SJCRH30 (cell line): ENCODE measurements around the gene SPOCK2. TPM values are rescaled to one million over a fixed set of nuclear protein-coding genes. Genes with fewer than 3 reads are reported as not detected.
"Not testable (repeated sequence)": the region's sequence is repeated elsewhere in the genome, so short reads cannot be mapped to it uniquely, and the experiment has no call there.

Experiments used
- DNase-seq, 2 experiments: peaks; one replicate each; pipeline ENCODE4 v3.0.0-alpha.2; 2015 to 2020
- H3K27ac ChIP-seq: fragments of 250-450 bp; sonication (Bioruptor Pico); 2 replicates; pipeline ENCODE4 v1.5.1; 2020; ENCODE audit warnings: mild to moderate bottlenecking, moderate library complexity
- H3K27me3 ChIP-seq: fragments of 250-450 bp; sonication (Bioruptor Pico); 2 replicates; pipeline ENCODE4 v1.5.1; 2020; ENCODE audit warnings: mild to moderate bottlenecking, moderate library complexity
- H3K36me3 ChIP-seq: fragments of 250-450 bp; sonication (Bioruptor Pico); 2 replicates; pipeline ENCODE4 v1.5.1; 2020; ENCODE audit warnings: mild to moderate bottlenecking, moderate library complexity
- H3K4me1 ChIP-seq: fragments of 250-450 bp; sonication (Bioruptor Pico); 2 replicates; pipeline ENCODE4 v1.5.1; 2020; ENCODE audit warnings: mild to moderate bottlenecking, moderate library complexity
- H3K4me3 ChIP-seq: fragments of 250-450 bp; sonication (Bioruptor Pico); 2 replicates; pipeline ENCODE4 v1.5.1; 2020; ENCODE audit warnings: mild to moderate bottlenecking, moderate library complexity
- H3K9me3 ChIP-seq: fragments of 250-450 bp; sonication (Bioruptor Pico); replicated peaks from 2 replicates; pipeline ENCODE4 v1.5.1; 2020; ENCODE audit warnings: mild to moderate bottlenecking, moderate library complexity
- total RNA-seq: library from RNA; depleted of rRNA; stranded (reverse); fragments of >200 nt; shearing (Covaris generic); gene quantifications from 2 replicates; pipeline ENCODE4 v1.2.3, GENCODE V29; 2014; rRNA removed

SPOCK2 gene, protein sequence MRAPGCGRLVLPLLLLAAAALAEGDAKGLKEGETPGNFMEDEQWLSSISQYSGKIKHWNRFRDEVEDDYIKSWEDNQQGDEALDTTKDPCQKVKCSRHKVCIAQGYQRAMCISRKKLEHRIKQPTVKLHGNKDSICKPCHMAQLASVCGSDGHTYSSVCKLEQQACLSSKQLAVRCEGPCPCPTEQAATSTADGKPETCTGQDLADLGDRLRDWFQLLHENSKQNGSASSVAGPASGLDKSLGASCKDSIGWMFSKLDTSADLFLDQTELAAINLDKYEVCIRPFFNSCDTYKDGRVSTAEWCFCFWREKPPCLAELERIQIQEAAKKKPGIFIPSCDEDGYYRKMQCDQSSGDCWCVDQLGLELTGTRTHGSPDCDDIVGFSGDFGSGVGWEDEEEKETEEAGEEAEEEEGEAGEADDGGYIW
- 14.3 and 15.5 TPM in 2 replicates for total RNA-seq

DNA sequence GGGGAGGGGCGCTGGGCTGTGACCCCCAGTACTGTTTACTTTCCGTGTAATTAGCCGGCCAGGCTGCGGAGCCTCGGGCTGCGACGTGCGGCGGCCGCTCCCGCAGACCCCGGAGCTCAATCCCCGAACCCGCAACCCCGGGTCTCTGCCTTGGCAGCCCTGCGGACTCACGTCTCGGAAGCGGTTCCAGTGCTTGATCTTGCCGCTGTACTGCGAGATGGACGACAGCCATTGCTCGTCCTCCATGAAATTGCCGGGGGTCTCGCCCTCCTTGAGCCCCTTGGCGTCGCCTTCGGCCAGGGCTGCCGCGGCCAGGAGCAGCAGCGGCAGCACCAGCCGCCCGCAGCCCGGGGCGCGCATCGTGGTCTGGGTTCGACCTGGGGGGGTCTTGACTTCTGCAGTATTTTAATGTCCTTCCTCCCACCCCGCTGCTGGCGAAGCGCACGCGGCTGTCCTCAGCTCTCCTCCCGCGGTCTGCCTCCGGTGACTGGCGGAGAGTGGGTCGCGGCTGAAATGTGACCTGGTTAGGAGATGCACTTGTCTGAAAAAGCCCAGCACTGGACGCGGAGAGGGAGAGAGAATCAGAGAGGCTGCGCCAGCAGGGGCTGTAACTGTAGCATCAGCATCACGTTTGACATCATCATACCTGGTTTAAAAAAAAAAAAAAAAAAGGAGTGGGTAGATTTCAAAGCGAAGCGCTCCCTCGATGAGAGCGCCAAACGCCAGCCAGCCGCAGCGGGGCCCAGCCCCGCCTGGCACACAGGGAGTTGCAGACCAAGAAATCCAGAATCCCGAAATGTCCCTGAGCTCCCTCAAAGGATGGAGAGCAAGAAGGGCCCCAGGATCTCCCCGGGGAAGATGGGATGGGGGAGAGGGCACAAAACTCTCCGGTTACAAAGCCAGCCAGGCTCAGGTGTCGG lies at the start of gene SPOCK2:
TSS of gene SPOCK2 (minus strand) at position 583 of the 920 bp plus-strand sequence. CDS start at position 360, 223 bp downstream.
- Histone ChIP-seq H3K4me1 (0 out of 2 replicates have a peak, but pooled peaks cover 3% of the 10 kb centered on the region), H3K27me3 (no peaks in the 10 kb centered on the region), H3K27ac (peak within 1 kb of the TSS; percentile 70), H3K36me3 (no peaks in the 10 kb centered on the region), H3K9me3 (no peaks in the 10 kb centered on the region), H3K4me3 (peak within 1 kb of the TSS; percentile 59)
- peak in 1 of 2 experiments; percentile 45 for DNase-seq

GRCh38 chr10:72137583-72137982 lies 49.2 kb upstream of the SPOCK2 start:
- Histone ChIP-seq H3K27me3 (no peaks in the 10 kb centered on the region), H3K27ac (no peak overlapping the region), H3K4me1 (no peaks in the 10 kb centered on the region), H3K36me3 (no peaks in the 10 kb centered on the region; the same call in 1 of the 2 replicates), H3K4me3 (no peak overlapping the region), H3K9me3 (no peaks in the 10 kb centered on the region)
- DNase-seq = no peak

GRCh38 chr10:72136225-72136624 lies 47.9 kb upstream of the SPOCK2 start:
- not testable (repeated sequence) for H3K4me3 ChIP-seq, H3K27ac ChIP-seq, H3K9me3 ChIP-seq, H3K27me3 ChIP-seq, H3K36me3 ChIP-seq, DNase-seq, H3K4me1 ChIP-seq

DNA sequence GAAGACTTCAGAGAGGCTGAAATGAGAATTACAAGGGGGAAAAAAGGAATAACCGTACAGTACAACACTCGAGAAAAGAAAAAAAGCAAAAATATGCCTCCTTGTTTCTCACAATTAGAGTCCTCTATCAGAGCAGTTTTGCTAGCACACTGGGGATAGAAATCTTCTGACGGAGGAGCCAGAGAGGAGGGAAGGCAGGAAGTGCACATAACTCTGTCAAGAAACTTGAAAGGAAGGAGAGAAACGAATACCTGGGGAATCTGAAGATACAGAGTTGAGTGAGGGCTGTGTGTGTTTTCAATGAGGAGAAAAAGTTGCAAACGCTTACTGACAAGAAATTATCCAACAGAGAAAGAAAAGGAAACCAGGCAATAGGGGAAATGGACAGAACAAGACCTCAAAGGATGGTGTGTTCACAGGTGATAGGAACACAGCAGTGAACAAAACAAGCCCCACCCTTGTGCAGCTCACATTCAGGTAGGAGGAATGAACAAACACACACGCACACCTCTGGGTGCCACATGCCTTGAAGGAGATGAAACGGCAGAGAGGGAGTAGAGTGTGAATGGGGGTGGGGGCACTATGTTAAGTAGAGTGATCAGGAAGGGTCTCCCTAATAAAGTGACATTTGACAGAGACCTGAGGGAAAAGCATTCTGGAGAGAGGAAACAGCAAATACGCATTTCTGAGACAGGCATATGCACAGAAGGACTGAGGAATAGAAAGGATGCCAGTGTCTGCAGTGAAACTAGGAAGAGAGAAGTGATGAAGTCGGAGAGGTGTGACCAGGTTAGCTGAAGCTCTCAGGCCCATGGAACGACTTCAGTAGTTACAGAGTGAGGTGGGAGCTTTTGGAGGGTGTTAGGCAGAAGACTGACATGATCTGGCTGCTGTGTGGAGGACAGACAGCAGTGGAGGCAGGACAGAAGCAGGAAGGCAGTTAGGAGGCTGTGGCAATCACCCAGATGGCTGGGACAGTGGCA lies 46.7 kb upstream of the SPOCK2 start:
- Histone ChIP-seq H3K36me3 (no peaks in the 10 kb centered on the region; the same call in 1 of the 2 replicates), H3K4me3 (no peak overlapping the region), H3K4me1 (no peaks in the 10 kb centered on the region), H3K27me3 (no peaks in the 10 kb centered on the region), H3K27ac (no peak overlapping the region), H3K9me3 (no peaks in the 10 kb centered on the region)
- no peak for DNase-seq

GRCh38 chr10:72133517-72133916 lies 45.2 kb upstream of the SPOCK2 start:
- no peaks in the 10 kb centered on the region; the same call in 1 of the 2 replicates for H3K36me3 ChIP-seq
- no peaks in the 10 kb centered on the region for H3K27me3 ChIP-seq
- H3K4me3 ChIP-seq = no peak overlapping the region
- no peaks in the 10 kb centered on the region for H3K4me1 ChIP-seq
- H3K9me3 ChIP-seq = no peaks in the 10 kb centered on the region
- DNase-seq = peak in 1 of 2 experiments; percentile 33
- H3K27ac ChIP-seq = no peak overlapping the region

DNA sequence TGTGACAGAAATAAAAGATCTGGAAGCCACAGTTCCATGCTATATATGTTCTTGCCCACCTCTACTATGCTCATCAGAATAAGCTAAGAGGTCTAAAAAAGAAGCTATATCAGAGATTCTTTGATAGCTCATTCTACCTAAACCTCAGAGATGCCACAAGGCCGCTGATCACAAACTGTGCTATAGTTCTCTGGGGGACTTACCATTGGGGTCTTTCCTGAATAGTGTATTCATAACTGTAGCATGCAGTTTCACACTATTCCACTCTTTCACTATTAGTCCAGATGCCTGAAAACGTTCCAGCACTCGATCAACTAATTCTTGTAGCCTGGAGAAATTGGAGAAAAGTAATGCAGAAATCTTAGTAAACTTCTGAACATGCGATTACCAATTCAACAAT lies 44.5 kb upstream of the SPOCK2 start:
- H3K27me3 ChIP-seq = no peaks in the 10 kb centered on the region
- no peak overlapping the region for H3K4me3 ChIP-seq
- no peaks in the 10 kb centered on the region for H3K9me3 ChIP-seq
- H3K36me3 ChIP-seq = no peaks in the 10 kb centered on the region; the same call in 1 of the 2 replicates
- no peak overlapping the region for H3K27ac ChIP-seq
- no peaks in the 10 kb centered on the region for H3K4me1 ChIP-seq
- no peak for DNase-seq

GRCh38 chr10:72127571-72127970 lies 39.2 kb upstream of the SPOCK2 start:
- DNase-seq = no peak
- peaks cover 8% of the 10 kb centered on the region for H3K4me1 ChIP-seq
- H3K4me3 ChIP-seq = no peak overlapping the region
- H3K27ac ChIP-seq = no peak overlapping the region
- H3K9me3 ChIP-seq = no peaks in the 10 kb centered on the region
- H3K27me3 ChIP-seq = no peaks in the 10 kb centered on the region
- H3K36me3 ChIP-seq = no peaks in the 10 kb centered on the region; the same call in 1 of the 2 replicates

GRCh38 chr10:72126872-72127232 lies 38.5 kb upstream of the SPOCK2 start:
- H3K9me3 ChIP-seq = no peaks in the 10 kb centered on the region
- H3K27me3 ChIP-seq = no peaks in the 10 kb centered on the region
- H3K27ac ChIP-seq = no peak overlapping the region
- DNase-seq = no peak
- peaks cover 8% of the 10 kb centered on the region for H3K4me1 ChIP-seq
- no peaks in the 10 kb centered on the region; the same call in 1 of the 2 replicates for H3K36me3 ChIP-seq
- no peak overlapping the region for H3K4me3 ChIP-seq

DNA sequence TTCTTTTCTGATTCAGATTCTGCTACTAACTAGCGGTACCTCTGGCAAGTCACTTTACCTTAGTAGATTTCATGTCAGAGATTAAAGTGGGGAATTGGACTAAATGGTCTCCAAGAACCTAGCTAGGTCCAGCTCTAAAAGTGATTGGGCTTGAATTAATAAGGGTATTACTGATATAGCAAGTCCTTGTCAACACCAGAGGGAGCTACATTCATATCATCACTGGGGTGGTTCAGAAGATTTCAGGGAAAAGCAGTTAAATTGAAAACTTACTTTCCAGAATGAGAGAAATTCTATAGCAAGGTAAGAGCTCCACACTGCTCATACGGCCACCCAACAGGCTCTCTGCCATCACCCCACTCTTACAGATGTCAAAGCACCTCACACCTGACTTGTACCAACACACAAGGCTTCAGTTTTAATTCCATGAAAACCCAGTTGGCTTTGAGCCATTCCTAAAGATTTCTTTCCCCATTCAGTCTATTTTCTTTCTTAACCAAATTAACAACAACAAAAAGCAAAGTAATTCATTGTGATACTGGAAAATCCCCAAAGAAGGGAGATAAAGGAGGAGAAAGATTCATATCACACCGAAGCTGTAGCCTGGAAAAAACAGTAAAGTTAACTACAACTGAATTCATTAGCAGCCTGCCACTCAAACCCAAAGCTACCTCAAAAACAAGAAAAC lies 38.0 kb upstream of the SPOCK2 start:
- Histone ChIP-seq H3K27ac (no peak overlapping the region), H3K36me3 (no peaks in the 10 kb centered on the region; the same call in 1 of the 2 replicates), H3K4me1 (peaks cover 8% of the 10 kb centered on the region), H3K4me3 (no peak overlapping the region), H3K9me3 (0 out of 2 replicates have a peak, but pooled peaks cover 3% of the 10 kb centered on the region), H3K27me3 (no peaks in the 10 kb centered on the region)
- DNase-seq = peak in 1 of 2 experiments; percentile 20

- H3K27ac ChIP-seq = peak overlapping the region; percentile 45; the same call in 1 of the 2 replicates
- peak; percentile 17 to 51 for DNase-seq
- 0 out of 2 replicates have a peak, but pooled peaks cover 3% of the 10 kb centered on the region for H3K9me3 ChIP-seq
- H3K36me3 ChIP-seq = no peaks in the 10 kb centered on the region; the same call in 1 of the 2 replicates
- H3K27me3 ChIP-seq = no peaks in the 10 kb centered on the region
- H3K4me1 ChIP-seq = peaks cover 8% of the 10 kb centered on the region
- H3K4me3 ChIP-seq = no peak overlapping the region
Measured at GRCh38 chr10:72124989-72125388, 36.6 kb upstream of the SPOCK2 start.

- no peak for DNase-seq
- Histone ChIP-seq H3K4me1 (peaks cover 8% of the 10 kb centered on the region), H3K36me3 (no peaks in the 10 kb centered on the region; the same call in 1 of the 2 replicates), H3K27ac (no peak overlapping the region), H3K27me3 (no peaks in the 10 kb centered on the region), H3K9me3 (0 out of 2 replicates have a peak, but pooled peaks cover 3% of the 10 kb centered on the region), H3K4me3 (no peak overlapping the region)
Measured at GRCh38 chr10:72124381-72124780, 36.0 kb upstream of the SPOCK2 start.

GRCh38 chr10:72123616-72124015 lies 35.3 kb upstream of the SPOCK2 start:
- H3K4me3 ChIP-seq = no peak overlapping the region
- no peak overlapping the region for H3K27ac ChIP-seq
- no peak for DNase-seq
- 0 out of 2 replicates have a peak, but pooled peaks cover 3% of the 10 kb centered on the region for H3K9me3 ChIP-seq
- H3K4me1 ChIP-seq = peaks cover 8% of the 10 kb centered on the region
- no peaks in the 10 kb centered on the region for H3K27me3 ChIP-seq
- no peaks in the 10 kb centered on the region; the same call in 1 of the 2 replicates for H3K36me3 ChIP-seq

DNA sequence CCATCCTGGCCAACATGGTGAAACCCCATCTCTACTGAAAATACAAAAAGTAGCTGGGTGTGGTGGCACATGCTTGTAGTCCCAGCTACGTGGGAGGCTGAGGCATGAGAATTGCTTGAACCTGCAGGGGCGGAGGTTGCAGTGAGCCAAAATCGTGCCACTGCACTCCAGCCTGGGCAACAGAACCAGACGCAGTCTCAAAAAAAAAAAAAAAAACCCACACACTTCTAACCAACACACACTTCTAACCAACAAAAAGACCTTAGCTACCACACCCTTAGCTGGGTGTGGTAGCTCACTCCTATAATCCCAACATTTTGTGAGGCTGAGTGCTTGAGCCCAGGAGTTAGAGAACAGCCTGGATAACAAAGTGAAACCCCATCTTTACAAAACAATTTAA lies 33.9 kb upstream of the SPOCK2 start:
- no peaks in the 10 kb centered on the region for H3K27me3 ChIP-seq
- H3K9me3 ChIP-seq = peaks cover 3% of the 10 kb centered on the region; the same call in 1 of the 2 replicates
- no peak overlapping the region for H3K4me3 ChIP-seq
- no peak overlapping the region for H3K27ac ChIP-seq
- peaks cover 8% of the 10 kb centered on the region for H3K4me1 ChIP-seq
- DNase-seq = no peak
- no peaks in the 10 kb centered on the region; the same call in 1 of the 2 replicates for H3K36me3 ChIP-seq
